ENCODE measurements around the gene PCDH15.

GRCh38 chr10:54396031-54396430, 405.0 kb downstream of the PCDH15 start:
- TF ChIP-seq HDAC2 (IDR thresholded peaks at IDR 0.05; ENCODE audit: borderline replicate concordance in 1 of 2, low read depth in 2 of 2, low read length in 2 of 2) (no peak), MAFK (IDR thresholded peaks at IDR 0.05; ENCODE audit: low read depth, low read length) (no peak), CTCF (IDR thresholded peaks at IDR 0.05; ENCODE audit: control extremely low read depth in 1 of 3, insufficient read depth in 1 of 3, low read depth in 1 of 3, low read length in 3 of 3) (no peak), ZNF274 (IDR thresholded peaks at IDR 0.05; ENCODE audit: borderline replicate concordance, extremely low read depth, low read length) (no peak), MAX (IDR thresholded peaks at IDR 0.05) (no peak), CBX5 (IDR thresholded peaks at IDR 0.05; ENCODE audit: low read depth, low read length) (no peak), YY1 (IDR thresholded peaks at IDR 0.05; ENCODE audit: low read depth, low read length) (no peak), SP1 (IDR thresholded peaks at IDR 0.05; ENCODE audit: low read depth, low read length) (no peak), USF2 (IDR thresholded peaks at IDR 0.05; ENCODE audit: low read length) (no peak), SIRT6 (IDR thresholded peaks at IDR 0.05; ENCODE audit: low read length) (no peak)
